DND-41 (cell line): Measurements from ENCODE around the gene TMEM255B.

Experiments used
- ATAC-seq: fragments of 200-7000 bp; cut with Tn5 transposase; 3 replicates; pipeline ENCODE4 v1.9.1; 2021; ENCODE audit warnings: low read depth; ENCODE audit not compliant: insufficient read depth
- DNase-seq: peaks from one replicate; pipeline ENCODE4 v3.0.0-alpha.2; 2020
- H2AFZ ChIP-seq: 2 replicates; pipeline ENCODE4 v1.6.0; 2012; ENCODE audit warnings: low read depth, low read length
- H3K27ac ChIP-seq: 2 replicates; pipeline ENCODE4 v1.5.1; 2012; ENCODE audit warnings: low read length, inconsistent platforms
- H3K27me3 ChIP-seq: fragments of 200-600 bp; sonication (generic); 2 replicates; pipeline ENCODE4 v1.6.0; 2012; ENCODE audit warnings: low read length, mild to moderate bottlenecking, inconsistent platforms; ENCODE audit not compliant: insufficient read depth, poor library complexity
- H3K36me3 ChIP-seq: 2 replicates; pipeline ENCODE4 v1.5.1; 2012; ENCODE audit warnings: low read length, inconsistent platforms; ENCODE audit not compliant: insufficient read depth
- H3K4me1 ChIP-seq: 2 replicates; pipeline ENCODE4 v1.5.1; 2012; ENCODE audit warnings: mild to moderate bottlenecking, low read length; ENCODE audit not compliant: insufficient read depth
- H3K4me2 ChIP-seq: 2 replicates; pipeline ENCODE4 v1.6.0; 2012; ENCODE audit warnings: mild to moderate bottlenecking, moderate library complexity, low read length, inconsistent platforms; ENCODE audit not compliant: insufficient read depth
- H3K4me3 ChIP-seq, 2 experiments: fragments of 200-600 bp in 1 of 2; shearing (Covaris generic) in 1 of 2; 2 replicates each; pipeline ENCODE4 v1.5.1; 2012 to 2016; ENCODE audit warnings: inconsistent platforms in 2 of 2, low read length in 2 of 2, mild to moderate bottlenecking in 2 of 2, low read depth in 1 of 2, moderate library complexity in 1 of 2
- H3K79me2 ChIP-seq: 2 replicates; pipeline ENCODE4 v1.6.0; 2012; ENCODE audit warnings: low read length, inconsistent platforms; ENCODE audit not compliant: insufficient read depth
- H3K9ac ChIP-seq: 2 replicates; pipeline ENCODE4 v1.6.0; 2012; ENCODE audit warnings: low read depth, mild to moderate bottlenecking, inconsistent platforms, low read length, moderate library complexity
- H3K9me3 ChIP-seq: 2 replicates; pipeline ENCODE4 v1.5.1; 2012; ENCODE audit warnings: low read length, moderate library complexity, mild to moderate bottlenecking, inconsistent platforms; ENCODE audit not compliant: insufficient read depth, severe bottlenecking
- H4K20me1 ChIP-seq: 2 replicates; pipeline ENCODE4 v1.6.0; 2012; ENCODE audit warnings: low read length; ENCODE audit not compliant: insufficient read depth
- EZH2 ChIP-seq: IDR thresholded peaks from 3 replicates; pipeline ENCODE4 v1.6.1; 2012; ENCODE audit warnings: borderline replicate concordance, low read depth, mild to moderate bottlenecking, moderate library complexity, low read length, inconsistent platforms; ENCODE audit not compliant: severe bottlenecking
- TF ChIP-seq, protein P1 (sequence below): IDR thresholded peaks from 2 replicates; pipeline ENCODE4 v1.5.1; 2012; ENCODE audit warnings: borderline replicate concordance, low read length, moderate library complexity, mild to moderate bottlenecking; ENCODE audit not compliant: poor library complexity, severe bottlenecking; ENCODE audit errors: extremely low read depth

The TMEM255B gene

GRCh38 chr13:113798200-113798811 lies 39.3 kb downstream of the TMEM255B start:
- H3K4me1 ChIP-seq: no peaks in the 10 kb centered on the region

DNA sequence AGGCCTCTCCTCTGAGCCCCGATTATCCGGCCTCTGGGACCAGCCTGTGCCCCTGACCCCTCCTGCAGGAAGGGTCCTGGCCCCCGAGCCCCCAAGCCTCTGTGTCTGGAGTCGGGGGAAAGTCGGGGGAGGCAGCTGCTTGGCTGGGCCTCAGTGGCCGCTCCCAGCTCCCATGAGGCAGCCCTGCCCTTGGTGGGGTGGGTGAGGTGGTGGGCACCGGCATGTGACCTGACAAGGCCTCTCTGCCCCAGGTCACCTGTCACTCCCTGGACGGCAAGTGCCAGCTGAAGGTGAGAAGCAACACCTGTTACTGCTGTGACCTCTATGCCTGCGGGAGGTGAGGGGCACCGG lies 41.5 kb downstream of the TMEM255B start:
- ATAC-seq (no peak), DNase-seq (no peak)
- Histone ChIP-seq H3K4me1 (no peaks in the 10 kb centered on the region), H3K4me3 (no peak overlapping the region), H3K36me3 (no peaks in the 10 kb centered on the region), H3K27ac (no peak overlapping the region), H3K9me3 (no peaks in the 10 kb centered on the region), H2AFZ (no peak overlapping the region), H3K27me3 (no peaks in the 10 kb centered on the region), H3K4me2 (no peak overlapping the region), H4K20me1 (peaks cover 9% of the 10 kb centered on the region), H3K79me2 (no peaks in the 10 kb centered on the region), H3K9ac (no peak overlapping the region)
- TF ChIP-seq, protein P1, sequence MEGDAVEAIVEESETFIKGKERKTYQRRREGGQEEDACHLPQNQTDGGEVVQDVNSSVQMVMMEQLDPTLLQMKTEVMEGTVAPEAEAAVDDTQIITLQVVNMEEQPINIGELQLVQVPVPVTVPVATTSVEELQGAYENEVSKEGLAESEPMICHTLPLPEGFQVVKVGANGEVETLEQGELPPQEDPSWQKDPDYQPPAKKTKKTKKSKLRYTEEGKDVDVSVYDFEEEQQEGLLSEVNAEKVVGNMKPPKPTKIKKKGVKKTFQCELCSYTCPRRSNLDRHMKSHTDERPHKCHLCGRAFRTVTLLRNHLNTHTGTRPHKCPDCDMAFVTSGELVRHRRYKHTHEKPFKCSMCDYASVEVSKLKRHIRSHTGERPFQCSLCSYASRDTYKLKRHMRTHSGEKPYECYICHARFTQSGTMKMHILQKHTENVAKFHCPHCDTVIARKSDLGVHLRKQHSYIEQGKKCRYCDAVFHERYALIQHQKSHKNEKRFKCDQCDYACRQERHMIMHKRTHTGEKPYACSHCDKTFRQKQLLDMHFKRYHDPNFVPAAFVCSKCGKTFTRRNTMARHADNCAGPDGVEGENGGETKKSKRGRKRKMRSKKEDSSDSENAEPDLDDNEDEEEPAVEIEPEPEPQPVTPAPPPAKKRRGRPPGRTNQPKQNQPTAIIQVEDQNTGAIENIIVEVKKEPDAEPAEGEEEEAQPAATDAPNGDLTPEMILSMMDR: no peak
- no peak for TF ChIP-seq EZH2

More at GRCh38 chr13:113798200-113798811, 39.3 kb downstream of the TMEM255B start:
- DNase-seq (no peak), ATAC-seq (no peak)
- no peak for TF ChIP-seq EZH2
- TF ChIP-seq, protein P1: no peak
- H3K36me3 ChIP-seq: no peaks in the 10 kb centered on the region
- no peak overlapping the region for H3K4me3 ChIP-seq
- H3K4me2 ChIP-seq: no peak overlapping the region
- H2AFZ ChIP-seq: no peak overlapping the region
- H4K20me1 ChIP-seq: peaks cover 8% of the 10 kb centered on the region; the same call in 1 of the 2 replicates
- H3K27me3 ChIP-seq: no peaks in the 10 kb centered on the region
- H3K27ac ChIP-seq: no peak overlapping the region
- no peaks in the 10 kb centered on the region for H3K79me2 ChIP-seq
- H3K9ac ChIP-seq: no peak overlapping the region
- H3K9me3 ChIP-seq: no peaks in the 10 kb centered on the region

GRCh38 chr13:113801289-113801961 lies 42.4 kb downstream of the TMEM255B start:
- H3K4me3 ChIP-seq: no peak overlapping the region
- no peaks in the 10 kb centered on the region for H3K36me3 ChIP-seq
- peaks cover 8% of the 10 kb centered on the region for H4K20me1 ChIP-seq
- H3K27ac ChIP-seq: no peak overlapping the region
- DNase-seq (no peak), ATAC-seq (no peak)
- no peaks in the 10 kb centered on the region for H3K4me1 ChIP-seq
- H3K79me2 ChIP-seq: no peaks in the 10 kb centered on the region
- no peak overlapping the region for H3K9ac ChIP-seq
- H3K9me3 ChIP-seq: no peaks in the 10 kb centered on the region
- H2AFZ ChIP-seq: no peak overlapping the region
- no peak overlapping the region for H3K4me2 ChIP-seq
- H3K27me3 ChIP-seq: no peaks in the 10 kb centered on the region
- TF ChIP-seq EZH2: no peak
- TF ChIP-seq, protein P1: no peak
